Testis (tissue), 3 donors: ENCODE measurements around the gene RAPGEFL1. TPM values are rescaled to one million over a fixed set of nuclear protein-coding genes. Genes with fewer than 3 reads are reported as not detected.
"Not testable (repeated sequence)": the region's sequence is repeated elsewhere in the genome, so short reads cannot be mapped to it uniquely, and the experiment has no call there.

Experiments
- DNase-seq: peaks from one replicate; pipeline ENCODE4 v3.0.0-alpha.2; 2019
- H3K27ac ChIP-seq, 2 donors: fragments of 200-600 bp; sonication (generic); one replicate each; pipeline ENCODE4 v1.5.1; 2019
- H3K27me3 ChIP-seq: fragments of 200-600 bp; sonication (generic); one replicate; pipeline ENCODE4 v1.5.1; 2019
- H3K36me3 ChIP-seq: fragments of 200-600 bp; sonication (generic); one replicate; pipeline ENCODE4 v1.5.1; 2017; ENCODE audit warnings: low read depth; ENCODE audit errors: missing control alignments
- H3K4me1 ChIP-seq: fragments of 200-600 bp; sonication (generic); one replicate; pipeline ENCODE4 v1.5.1; 2019
- H3K4me3 ChIP-seq, 2 donors: fragments of 200-600 bp; sonication (generic); one replicate each; pipeline ENCODE4 v1.5.1; 2017 to 2019
- H3K9me3 ChIP-seq: fragments of 200-600 bp; sonication (generic); one replicate; pipeline ENCODE4 v1.5.1; 2017
- POLR2A ChIP-seq: fragments of 450-650 bp; IDR thresholded peaks from one replicate; pipeline ENCODE4 v1.6.1; 2017; ENCODE audit warnings: antibody characterized with exemption, mild to moderate bottlenecking, moderate library complexity
- WGBS, 2 donors: methylation state at CpG; one replicate each; pipeline ENCODE4 v1.1.5; 2018; 5-methylcytosine and 5-hydroxymethylcytosine counted together
- intact Hi-C: fragments of 100-400 bp; cut with DNase I; formaldehyde crosslinking; loops from one replicate; pipeline ENCODE4 v1.15.1; 2023; ENCODE audit warnings: low total_unique reads
- polyA plus RNA-seq: library from polyadenylated mRNA; stranded (reverse); fragments of 350-450 nt; fragmentation: Illumina TruSeq; extraction: RNeasy Lipid Tissue Mini Kit (QIAGEN cat#74804); gene quantifications from one replicate; pipeline ENCODE4 v1.2.3, GENCODE V29; 2014; ENCODE audit warnings: low read depth, low replicate concordance; ENCODE audit not compliant: insufficient read depth
- total RNA-seq, 2 donors: library from RNA; depleted of rRNA; stranded (reverse); fragments of >200 nt; gene quantifications; one replicate each; pipeline ENCODE4 v1.2.3, GENCODE V29; 2016
- TF ChIP-seq, protein P1 (sequence below), 3 experiments: fragments of 450-650 bp in 2 of 3; fragments of 200-600 bp in 1 of 3; sonication (generic) in 1 of 3; IDR thresholded peaks; one replicate each; pipeline ENCODE4 v1.5.1; 2016 to 2019; ENCODE audit warnings: antibody characterized with exemption in 3 of 3, mild to moderate bottlenecking in 2 of 3, moderate library complexity in 1 of 3

Gene RAPGEFL1
- total and polyA plus RNA-seq, 3 donors from 2014 or later = 13.6 to 23.9 (median 22.3) TPM

DNA sequence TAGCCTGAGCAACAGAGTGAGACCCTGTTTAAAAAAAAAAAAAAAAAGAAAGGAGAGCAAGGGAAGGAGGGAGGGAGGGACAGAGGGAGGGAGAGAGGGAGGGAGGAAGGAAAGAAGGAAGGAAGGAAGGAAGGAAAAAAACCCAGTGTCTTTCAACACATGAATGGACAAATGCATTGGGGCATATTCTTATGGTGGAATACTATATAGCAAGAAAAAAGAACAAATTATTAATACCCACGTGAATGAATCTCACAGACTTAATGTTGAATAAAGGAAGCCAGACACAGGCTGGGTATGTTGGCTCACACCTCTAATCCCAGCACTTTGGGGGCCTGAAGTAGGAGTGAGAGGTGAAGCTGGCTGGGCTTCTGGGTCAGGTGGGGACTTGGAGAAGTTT lies 20.3 kb downstream of the RAPGEFL1 start:
- TF ChIP-seq POLR2A = no peak
- TF ChIP-seq, protein P1, sequence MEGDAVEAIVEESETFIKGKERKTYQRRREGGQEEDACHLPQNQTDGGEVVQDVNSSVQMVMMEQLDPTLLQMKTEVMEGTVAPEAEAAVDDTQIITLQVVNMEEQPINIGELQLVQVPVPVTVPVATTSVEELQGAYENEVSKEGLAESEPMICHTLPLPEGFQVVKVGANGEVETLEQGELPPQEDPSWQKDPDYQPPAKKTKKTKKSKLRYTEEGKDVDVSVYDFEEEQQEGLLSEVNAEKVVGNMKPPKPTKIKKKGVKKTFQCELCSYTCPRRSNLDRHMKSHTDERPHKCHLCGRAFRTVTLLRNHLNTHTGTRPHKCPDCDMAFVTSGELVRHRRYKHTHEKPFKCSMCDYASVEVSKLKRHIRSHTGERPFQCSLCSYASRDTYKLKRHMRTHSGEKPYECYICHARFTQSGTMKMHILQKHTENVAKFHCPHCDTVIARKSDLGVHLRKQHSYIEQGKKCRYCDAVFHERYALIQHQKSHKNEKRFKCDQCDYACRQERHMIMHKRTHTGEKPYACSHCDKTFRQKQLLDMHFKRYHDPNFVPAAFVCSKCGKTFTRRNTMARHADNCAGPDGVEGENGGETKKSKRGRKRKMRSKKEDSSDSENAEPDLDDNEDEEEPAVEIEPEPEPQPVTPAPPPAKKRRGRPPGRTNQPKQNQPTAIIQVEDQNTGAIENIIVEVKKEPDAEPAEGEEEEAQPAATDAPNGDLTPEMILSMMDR (IDR thresholded peaks at IDR 0.05) = no peak
- whole genome bisulfite sequencing, 2 donors = 50 to 76% methylated on average over 1 of the region's 1 CpG
- no peak overlapping the region for H3K4me3 ChIP-seq
- intact Hi-C loops = no loop called here
- no peaks in the 10 kb centered on the region for H3K9me3 ChIP-seq
- peaks cover 2% of the 10 kb centered on the region for H3K4me1 ChIP-seq
- DNase-seq = no peak
- no peaks in the 10 kb centered on the region for H3K27me3 ChIP-seq
- no peak overlapping the region for H3K27ac ChIP-seq
- no peaks in the 10 kb centered on the region for H3K36me3 ChIP-seq

DNA sequence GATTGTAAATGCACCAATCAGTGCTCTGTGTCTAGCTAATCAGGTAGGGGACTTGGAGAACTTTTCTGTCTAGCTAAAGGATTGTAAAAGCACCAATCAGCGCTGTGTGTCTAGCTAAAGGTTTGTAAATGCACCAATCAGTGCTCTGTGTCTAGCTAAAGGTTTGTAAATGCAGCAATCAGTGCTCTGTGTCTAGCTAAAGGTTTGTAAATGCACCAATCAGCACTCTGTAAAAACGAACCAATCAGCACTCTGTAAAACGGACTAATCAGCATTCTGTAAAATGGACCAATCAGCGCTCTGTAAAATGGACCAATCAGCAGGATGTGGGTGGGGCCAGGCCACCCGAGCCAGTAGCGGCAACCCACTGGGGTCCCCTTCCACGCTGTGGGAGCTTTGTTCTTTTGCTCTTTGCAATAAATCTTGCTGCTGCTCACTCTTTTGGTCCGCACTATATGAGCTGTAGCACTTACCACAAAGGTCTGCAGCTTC lies 20.7 kb downstream of the RAPGEFL1 start:
- H3K27ac ChIP-seq, H3K9me3 ChIP-seq, intact Hi-C loops, H3K4me1 ChIP-seq, H3K36me3 ChIP-seq, H3K4me3 ChIP-seq, H3K27me3 ChIP-seq: not testable (repeated sequence)
- DNase-seq = peak; percentile 68
- 45 to 56% methylated on average over 8 of the region's 8 CpGs for WGBS, 2 donors

DNA sequence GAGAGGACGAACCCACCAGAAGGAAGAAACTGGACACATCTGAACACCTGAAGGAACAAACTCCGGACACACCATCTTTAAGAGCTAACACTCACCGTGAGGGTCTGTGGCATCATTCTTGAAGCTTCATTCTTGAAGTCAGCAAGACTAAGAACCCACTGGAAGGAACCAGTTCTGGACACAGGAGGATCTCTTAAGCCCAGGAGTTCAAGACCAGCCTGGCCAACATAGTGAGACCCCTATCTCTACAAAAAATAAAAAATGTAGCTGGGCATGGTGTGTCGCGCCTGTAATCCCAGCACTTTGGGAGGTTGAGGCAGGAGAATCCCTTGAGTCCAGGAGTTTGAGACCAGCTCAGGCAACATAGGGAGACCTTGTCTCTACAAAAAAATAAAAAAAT lies 21.3 kb downstream of the RAPGEFL1 start:
- Histone ChIP-seq H3K27me3 (no peaks in the 10 kb centered on the region), H3K9me3 (no peaks in the 10 kb centered on the region), H3K36me3 (no peaks in the 10 kb centered on the region), H3K27ac (no peak overlapping the region), H3K4me3 (no peak overlapping the region), H3K4me1 (peaks cover 5% of the 10 kb centered on the region)
- DNase-seq = no peak
- WGBS, 2 donors = 78 to 81% methylated on average over 4 to 5 of the region's 5 CpGs
- TF ChIP-seq, protein P1 (IDR thresholded peaks at IDR 0.05) = no peak
- TF ChIP-seq POLR2A = no peak
- intact Hi-C loops = no loop called here

DNA sequence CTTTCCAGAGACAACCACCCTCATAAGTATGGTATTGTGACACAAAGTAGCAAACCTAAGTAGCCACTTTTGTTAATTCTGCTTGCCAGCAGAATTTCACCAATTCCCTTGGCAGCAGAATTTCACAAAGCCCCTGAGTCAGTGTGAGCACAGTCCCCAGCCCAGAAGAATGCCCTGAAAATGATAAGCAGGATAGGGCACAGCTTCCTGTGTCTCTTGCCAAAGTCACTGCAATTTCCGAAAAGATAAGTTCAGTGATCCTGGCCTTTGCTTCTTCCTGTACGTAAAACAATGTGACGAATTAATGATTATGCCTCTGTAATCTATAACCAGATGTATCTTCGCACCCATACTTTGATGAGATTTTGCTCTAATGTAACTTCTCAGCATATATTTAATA lies 25.9 kb downstream of the RAPGEFL1 start:
- peaks cover 8% of the 10 kb centered on the region for H3K4me1 ChIP-seq
- intact Hi-C loops = loop anchor here (5.0 kb wide), 1 partner anchor 84 kb away; the partner anchor contains the start of gene CDC6
- H3K27me3 ChIP-seq = no peaks in the 10 kb centered on the region
- no peak overlapping the region for H3K4me3 ChIP-seq
- WGBS, 2 donors = 56 to 67% methylated on average over 4 of the region's 4 CpGs
- no peak for DNase-seq
- H3K27ac ChIP-seq = no peak overlapping the region
- TF ChIP-seq, protein P1 (IDR thresholded peaks at IDR 0.05) = no peak
- TF ChIP-seq POLR2A = no peak
- no peaks in the 10 kb centered on the region for H3K36me3 ChIP-seq
- no peaks in the 10 kb centered on the region for H3K9me3 ChIP-seq

DNA sequence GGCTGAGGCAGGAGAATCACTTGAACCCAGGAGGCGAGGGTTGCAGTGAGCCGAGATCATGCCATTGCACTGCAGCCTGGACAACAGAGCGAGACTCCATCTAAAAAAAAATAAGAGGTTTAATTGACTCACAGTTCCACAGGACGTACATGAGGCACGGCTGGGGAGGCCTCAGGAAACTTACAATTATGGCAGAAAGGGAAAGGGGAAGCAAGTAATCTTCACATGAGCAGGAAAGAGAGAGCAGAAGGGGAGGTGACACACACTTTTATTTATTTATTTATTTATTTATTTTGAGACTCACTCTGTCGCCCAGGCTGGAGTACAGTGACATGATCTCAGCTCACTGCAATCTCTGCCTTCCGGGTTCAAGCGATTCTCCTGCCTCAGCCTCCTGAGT lies 28.9 kb downstream of the RAPGEFL1 start:
- H3K4me1 ChIP-seq = not testable (repeated sequence)

DNA sequence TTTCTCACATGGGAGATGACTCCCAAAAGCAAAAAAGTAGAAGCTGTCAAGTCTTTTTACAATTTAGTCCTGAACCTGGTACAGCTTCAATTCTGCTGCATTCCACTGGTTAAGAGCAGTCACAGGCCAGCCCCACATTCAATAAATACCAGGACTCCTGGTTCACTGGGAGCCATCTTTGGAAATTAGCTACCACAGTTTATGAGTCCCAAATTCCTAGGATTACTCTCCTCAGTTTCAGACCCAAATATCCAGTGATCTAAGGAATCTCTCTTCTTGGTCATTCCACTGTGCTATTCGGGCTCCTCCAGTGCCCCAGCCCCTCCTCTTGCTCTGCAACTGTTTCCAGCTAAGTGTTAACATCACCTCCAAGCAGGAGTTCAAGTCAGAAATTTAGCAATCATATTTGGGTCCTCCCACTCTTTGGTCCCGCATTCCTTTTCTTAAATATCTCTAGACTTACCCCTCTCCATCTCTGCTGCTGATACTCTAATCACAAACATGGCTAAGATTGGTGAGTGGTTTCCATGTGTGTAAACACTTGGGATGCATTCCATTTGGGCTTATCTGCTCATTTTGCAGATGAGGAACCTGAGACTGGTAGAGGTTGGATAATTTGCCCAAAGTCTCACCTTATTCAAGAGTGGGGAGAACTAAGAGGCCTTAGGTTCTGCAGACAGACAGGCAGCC lies 32.3 kb downstream of the RAPGEFL1 start:
- 57 to 67% methylated on average over 2 of the region's 2 CpGs for WGBS, 2 donors
- no peaks in the 10 kb centered on the region for H3K9me3 ChIP-seq
- no peak for DNase-seq
- H3K27me3 ChIP-seq = no peaks in the 10 kb centered on the region
- intact Hi-C loops = no loop called here
- TF ChIP-seq, protein P1 (IDR thresholded peaks at IDR 0.05) = no peak
- TF ChIP-seq POLR2A = no peak
- H3K36me3 ChIP-seq = no peaks in the 10 kb centered on the region
- H3K4me3 ChIP-seq = no peak overlapping the region
- no peaks in the 10 kb centered on the region for H3K4me1 ChIP-seq
- no peak overlapping the region for H3K27ac ChIP-seq

More for the DNA sequence above, 28.9 kb downstream of the RAPGEFL1 start:
- H3K36me3 ChIP-seq, H3K4me3 ChIP-seq, H3K27me3 ChIP-seq, H3K27ac ChIP-seq, H3K9me3 ChIP-seq, intact Hi-C loops, DNase-seq: not testable (repeated sequence)
- WGBS, 2 donors = 91 to 92% methylated on average over 8 of the region's 8 CpGs

DNA sequence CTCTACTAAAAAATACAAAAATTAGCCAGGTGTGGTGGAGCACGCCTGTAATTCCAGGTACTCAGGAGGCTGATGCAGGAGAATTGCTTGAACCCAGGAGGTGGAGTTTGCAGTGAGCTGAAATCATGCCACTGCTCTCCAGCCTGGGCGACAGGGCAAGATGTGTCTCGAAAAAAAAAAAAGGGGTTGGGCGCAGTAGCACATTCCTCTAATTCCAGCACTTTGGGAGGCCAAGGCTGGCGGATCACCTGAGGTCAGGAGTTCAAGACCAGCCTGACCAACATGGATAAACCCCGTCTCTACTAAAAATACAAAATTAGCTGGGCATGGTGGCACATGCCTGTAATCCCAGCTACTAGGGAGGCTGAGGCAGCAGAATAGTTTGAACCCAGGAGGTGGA lies 36.6 kb downstream of the RAPGEFL1 start:
- WGBS, 2 donors = 83 to 93% methylated on average over 6 of the region's 6 CpGs
- H3K36me3 ChIP-seq, H3K4me3 ChIP-seq, H3K27ac ChIP-seq, H3K9me3 ChIP-seq, H3K4me1 ChIP-seq, intact Hi-C loops, DNase-seq, H3K27me3 ChIP-seq: not testable (repeated sequence)
